Endodermal cell (in vitro differentiated cells): Measurements from ENCODE around the gene DSTN. TPM values are rescaled to one million over a fixed set of nuclear protein-coding genes. Genes with fewer than 3 reads are reported as not detected.

ENCODE experiments used
- DNase-seq: peaks from one replicate; pipeline ENCODE4 v3.0.0-alpha.2; 2017
- H3K27ac ChIP-seq: 2 replicates; pipeline ENCODE4 v1.5.1; 2013; ENCODE audit warnings: mild to moderate bottlenecking, low read depth, low read length, moderate library complexity
- H3K27me3 ChIP-seq: 2 replicates; pipeline ENCODE4 v1.6.1; 2013; ENCODE audit warnings: mild to moderate bottlenecking, low read length, moderate library complexity; ENCODE audit not compliant: insufficient read depth, control insufficient read depth, poor library complexity, severe bottlenecking
- H3K36me3 ChIP-seq: 2 replicates; pipeline ENCODE4 v1.7.0; 2013; ENCODE audit warnings: mild to moderate bottlenecking, low read length, moderate library complexity; ENCODE audit not compliant: control insufficient read depth, insufficient read depth
- H3K4me1 ChIP-seq: one replicate; pipeline ENCODE4 v1.7.0; 2013; ENCODE audit warnings: low read length; ENCODE audit not compliant: control insufficient read depth, insufficient read depth
- H3K4me3 ChIP-seq: 2 replicates; pipeline ENCODE4 v1.5.1; 2013; ENCODE audit warnings: mild to moderate bottlenecking, low read length, moderate library complexity
- H3K9ac ChIP-seq: 2 replicates; pipeline ENCODE4 v1.6.1; 2013; ENCODE audit warnings: mild to moderate bottlenecking, low read length, moderate library complexity; ENCODE audit not compliant: poor library complexity, severe bottlenecking; ENCODE audit errors: extremely low read depth
- H3K9me3 ChIP-seq: 2 replicates; pipeline ENCODE4 v1.6.1; 2013; ENCODE audit warnings: mild to moderate bottlenecking, low read length, moderate library complexity; ENCODE audit not compliant: control insufficient read depth
- H3K27ac Mint-ChIP-seq: 2 replicates; pipeline ENCODE4 v1.8.0; 2020; ENCODE audit warnings: mixed read lengths
- H3K27me3 Mint-ChIP-seq: 2 replicates; pipeline ENCODE4 v1.8.0; 2021; ENCODE audit warnings: mild to moderate bottlenecking, mixed read lengths; ENCODE audit not compliant: insufficient read depth
- H3K36me3 Mint-ChIP-seq: 2 replicates; pipeline ENCODE4 v1.8.0; 2020; ENCODE audit warnings: low read depth, mixed read lengths
- H3K4me1 Mint-ChIP-seq: 2 replicates; pipeline ENCODE4 v1.8.0; 2020; ENCODE audit warnings: mixed read lengths
- H3K4me3 Mint-ChIP-seq: 2 replicates; pipeline ENCODE4 v1.8.0; 2020; ENCODE audit warnings: mild to moderate bottlenecking, moderate library complexity, mixed read lengths
- H3K9me3 Mint-ChIP-seq: 2 replicates; pipeline ENCODE4 v1.8.0; 2020; ENCODE audit warnings: mild to moderate bottlenecking, mixed read lengths
- CTCF ChIP-seq: fragments of 200-600 bp; sonication (generic); conservative IDR thresholded peaks from 2 replicates; pipeline ENCODE4 v1.5.0; 2021; ENCODE audit warnings: antibody characterized with exemption, mild to moderate bottlenecking
- WGBS, 2 experiments: methylation state at CpG; one replicate each; pipeline versions ENCODE4 v1.1.5 to v1.1.7; 2013; ENCODE audit warnings: missing lambda C conversion rate in 2 of 2, mixed read lengths in 1 of 2; ENCODE audit not compliant: insufficient coverage in 1 of 2, insufficient read length in 1 of 2; 5-methylcytosine and 5-hydroxymethylcytosine counted together
- total RNA-seq, 2 donors: library from RNA; stranded (reverse); fragmentation: NEBNext Ultra II Directional in 1 of 2; extraction: Animal tissue kit (Norgen Biotek cat#: 25700) in 1 of 2; gene quantifications; 2 replicates in 1 of 2; 3 replicates in 1 of 2; pipeline ENCODE4 v1.2.1, GENCODE V29; 2021

The DSTN gene
- total RNA-seq, 2 donors from 2014 or later: 196 to 204 TPM

DNA sequence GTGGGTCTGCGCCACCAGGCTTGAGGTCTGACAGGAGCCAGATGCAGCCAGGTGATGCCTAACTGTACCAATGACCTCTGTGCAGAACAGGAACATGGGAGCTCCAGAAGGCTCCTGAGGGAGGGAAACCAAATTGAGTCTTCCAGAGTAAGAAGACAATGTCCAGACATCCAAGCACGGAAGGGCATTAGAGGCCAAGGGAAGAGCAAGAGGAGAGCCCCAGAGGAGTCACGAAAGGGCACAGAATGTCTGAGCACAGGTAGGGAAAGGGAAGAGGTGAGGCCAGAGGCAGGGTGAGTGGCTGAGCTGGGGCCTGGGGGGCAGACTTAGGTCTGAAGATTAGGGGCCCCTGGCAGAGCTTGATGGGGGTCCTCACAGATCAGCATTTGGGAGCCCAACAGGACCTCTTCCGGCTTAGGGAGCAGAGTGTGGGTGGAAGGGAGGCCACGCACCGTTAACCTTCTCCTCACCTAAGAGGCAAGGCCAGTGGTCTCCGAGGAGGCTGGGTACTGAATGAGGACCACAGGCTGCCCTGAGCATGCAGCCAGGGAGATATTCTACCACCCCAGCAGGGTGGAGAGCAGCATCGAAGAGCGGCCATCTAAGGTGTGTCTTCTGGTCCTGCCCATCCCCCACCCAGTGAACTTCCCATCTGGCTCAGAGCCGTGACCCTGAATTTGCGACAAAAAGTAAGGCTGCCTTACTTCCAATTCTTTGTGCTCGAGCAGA, 70.4 kb downstream of the DSTN start:
- H3K36me3 Mint-ChIP-seq: peaks cover 43% of the 10 kb centered on the region
- H3K9me3 Mint-ChIP-seq: no peaks in the 10 kb centered on the region
- H3K27me3 Mint-ChIP-seq: no peaks in the 10 kb centered on the region
- 96% methylated on average over 11 to 12 of the region's 12 CpGs for WGBS, 2 experiments
- Histone ChIP-seq H3K27me3 (no peaks in the 10 kb centered on the region), H3K27ac (no peak overlapping the region), H3K4me3 (no peak overlapping the region), H3K4me1 (no peaks in the 10 kb centered on the region), H3K9me3 (no peaks in the 10 kb centered on the region), H3K36me3 (peaks cover 77% of the 10 kb centered on the region), H3K9ac (no peak overlapping the region)
- H3K4me1 Mint-ChIP-seq: no peaks in the 10 kb centered on the region
- H3K27ac Mint-ChIP-seq: no peak overlapping the region
- H3K4me3 Mint-ChIP-seq: no peak overlapping the region
- TF ChIP-seq CTCF: no peak
- no peak for DNase-seq

DNA sequence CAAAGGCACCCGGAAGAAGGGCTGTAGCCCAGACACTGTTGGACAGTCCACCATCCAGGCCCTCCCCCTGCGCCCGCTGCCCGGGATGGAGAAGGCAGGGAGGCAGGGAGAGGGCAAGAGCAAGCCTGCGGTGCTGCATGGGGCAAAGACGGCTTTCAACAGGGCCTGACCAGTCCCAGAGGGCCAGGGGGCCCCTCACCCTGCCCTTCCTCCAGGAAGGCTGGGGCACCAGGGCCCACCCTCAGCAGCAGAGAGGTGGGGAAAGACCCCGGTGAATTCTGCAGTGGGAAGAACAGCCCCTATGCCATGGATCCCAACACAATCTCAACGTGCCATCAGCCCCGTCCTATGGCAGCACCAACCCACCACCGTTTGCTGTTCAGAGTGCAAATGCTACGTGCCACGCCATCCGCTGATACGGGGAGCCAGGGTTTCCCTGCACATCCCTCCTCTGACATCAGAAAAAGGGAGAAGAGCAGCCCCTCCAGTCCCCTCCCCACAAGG, 71.1 kb downstream of the DSTN start:
- H3K36me3 ChIP-seq: peaks cover 77% of the 10 kb centered on the region
- peaks cover under 1% of the 10 kb centered on the region for H3K4me1 ChIP-seq
- no peaks in the 10 kb centered on the region for H3K27me3 ChIP-seq
- DNase-seq: no peak
- no peaks in the 10 kb centered on the region for H3K9me3 ChIP-seq
- H3K4me3 ChIP-seq: no peak overlapping the region
- no peak overlapping the region for H3K27ac ChIP-seq
- Mint-ChIP-seq H3K4me3 (no peak overlapping the region), H3K27me3 (no peaks in the 10 kb centered on the region), H3K36me3 (peaks cover 38% of the 10 kb centered on the region), H3K27ac (peak overlapping the region; percentile 30), H3K4me1 (no peaks in the 10 kb centered on the region), H3K9me3 (no peaks in the 10 kb centered on the region)
- H3K9ac ChIP-seq: no peak overlapping the region
- 94 to 96% methylated on average over 9 to 14 of the region's 14 CpGs for WGBS, 2 experiments
- TF ChIP-seq CTCF: no peak

GRCh38 chr20:17641520-17641964, 71.7 kb downstream of the DSTN start:
- no peak overlapping the region for H3K4me3 ChIP-seq
- Mint-ChIP-seq H3K27ac (peak overlapping the region; percentile 30), H3K36me3 (peaks cover 34% of the 10 kb centered on the region), H3K9me3 (no peaks in the 10 kb centered on the region), H3K4me3 (no peak overlapping the region), H3K4me1 (peaks cover 5% of the 10 kb centered on the region), H3K27me3 (no peaks in the 10 kb centered on the region)
- no peak overlapping the region for H3K27ac ChIP-seq
- TF ChIP-seq CTCF: no peak
- no peaks in the 10 kb centered on the region for H3K9me3 ChIP-seq
- H3K27me3 ChIP-seq: no peaks in the 10 kb centered on the region
- WGBS, 2 experiments: 95 to 96% methylated on average over 11 to 18 of the region's 18 CpGs
- peaks cover 73% of the 10 kb centered on the region for H3K36me3 ChIP-seq
- no peak for DNase-seq
- peaks cover 6% of the 10 kb centered on the region for H3K4me1 ChIP-seq
- H3K9ac ChIP-seq: no peak overlapping the region
